OCI-LY1 (cell line): ENCODE data around the gene ZC3H11A.

Experiments
- EZH2 ChIP-seq: fragments of 200-600 bp; sonication (generic), shearing (Covaris generic); IDR thresholded peaks from 2 replicates; pipeline ENCODE4 v1.8.0; 2017; ENCODE audit warnings: borderline replicate concordance, mixed run types, mild to moderate bottlenecking, antibody characterized with exemption, low read length, moderate library complexity, mixed read lengths
- TF ChIP-seq, protein P1 (sequence below): fragments of 200-600 bp; sonication (generic), shearing (Covaris generic); IDR thresholded peaks from 2 replicates; pipeline ENCODE4 v1.5.1; 2017; ENCODE audit warnings: mild to moderate bottlenecking, antibody characterized with exemption, low read length, moderate library complexity, mixed read lengths

GRCh38 chr1:203796236-203796605, 798 bp downstream of the ZC3H11A start:
- no peak for TF ChIP-seq EZH2
- TF ChIP-seq, protein P1, sequence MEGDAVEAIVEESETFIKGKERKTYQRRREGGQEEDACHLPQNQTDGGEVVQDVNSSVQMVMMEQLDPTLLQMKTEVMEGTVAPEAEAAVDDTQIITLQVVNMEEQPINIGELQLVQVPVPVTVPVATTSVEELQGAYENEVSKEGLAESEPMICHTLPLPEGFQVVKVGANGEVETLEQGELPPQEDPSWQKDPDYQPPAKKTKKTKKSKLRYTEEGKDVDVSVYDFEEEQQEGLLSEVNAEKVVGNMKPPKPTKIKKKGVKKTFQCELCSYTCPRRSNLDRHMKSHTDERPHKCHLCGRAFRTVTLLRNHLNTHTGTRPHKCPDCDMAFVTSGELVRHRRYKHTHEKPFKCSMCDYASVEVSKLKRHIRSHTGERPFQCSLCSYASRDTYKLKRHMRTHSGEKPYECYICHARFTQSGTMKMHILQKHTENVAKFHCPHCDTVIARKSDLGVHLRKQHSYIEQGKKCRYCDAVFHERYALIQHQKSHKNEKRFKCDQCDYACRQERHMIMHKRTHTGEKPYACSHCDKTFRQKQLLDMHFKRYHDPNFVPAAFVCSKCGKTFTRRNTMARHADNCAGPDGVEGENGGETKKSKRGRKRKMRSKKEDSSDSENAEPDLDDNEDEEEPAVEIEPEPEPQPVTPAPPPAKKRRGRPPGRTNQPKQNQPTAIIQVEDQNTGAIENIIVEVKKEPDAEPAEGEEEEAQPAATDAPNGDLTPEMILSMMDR: no peak
